Kidney epithelial cell (primary cell): ENCODE measurements around the gene CEMIP2. TPM values are rescaled to one million over a fixed set of nuclear protein-coding genes. Genes with fewer than 3 reads are reported as not detected.

Experiments used
- DNase-seq: peaks from one replicate; pipeline ENCODE4 v3.0.0-alpha.2; 2010; ENCODE audit warnings: low read depth
- H3K27me3 ChIP-seq: 2 replicates; pipeline ENCODE4 v1.6.0; 2011; ENCODE audit warnings: low read length; ENCODE audit not compliant: control insufficient read depth, insufficient read depth
- H3K36me3 ChIP-seq: 2 replicates; pipeline ENCODE4 v1.5.1; 2011; ENCODE audit warnings: low read length; ENCODE audit not compliant: control insufficient read depth, insufficient read depth
- H3K4me3 ChIP-seq: 2 replicates; pipeline ENCODE4 v1.5.1; 2011; ENCODE audit warnings: low read depth, mild to moderate bottlenecking, control low read depth, low read length
- total RNA-seq: library from RNA; depleted of rRNA; stranded (reverse); fragments of >200 nt; gene quantifications from 2 replicates; pipeline ENCODE4 v1.2.3, GENCODE V29; 2015
- TF ChIP-seq, protein P1 (sequence below): IDR thresholded peaks from 2 replicates; pipeline ENCODE4 v1.5.1; 2011; ENCODE audit warnings: mild to moderate bottlenecking, moderate library complexity, low read length, control low read depth, inconsistent platforms; ENCODE audit not compliant: insufficient read depth, poor library complexity, severe bottlenecking

CEMIP2 gene
- total RNA-seq, 1 donor from 2014 or later: 41.8 TPM

DNA sequence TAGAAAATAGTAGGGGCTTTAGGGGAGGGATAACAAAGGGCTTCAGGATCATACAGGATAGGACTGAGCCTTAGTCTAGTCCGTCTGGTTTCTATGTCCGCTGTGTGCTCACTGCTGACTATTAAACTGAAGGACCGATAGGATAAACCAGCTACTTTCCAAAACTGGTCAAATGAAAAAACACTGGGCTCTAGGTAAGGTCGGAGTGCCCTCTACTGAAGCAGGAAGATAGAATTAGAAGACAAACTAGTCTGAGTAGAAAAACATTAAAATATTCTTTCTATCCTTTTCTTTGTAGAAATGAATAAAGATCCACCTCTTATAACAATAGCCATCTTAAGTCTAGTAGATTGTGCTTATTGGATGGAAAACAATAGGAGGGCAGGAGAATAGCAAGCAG is 133.6 kb downstream of the CEMIP2 start:
- Histone ChIP-seq H3K27me3 (no peaks in the 10 kb centered on the region), H3K36me3 (no peaks in the 10 kb centered on the region), H3K4me3 (no peak overlapping the region)
- TF ChIP-seq, protein P1, sequence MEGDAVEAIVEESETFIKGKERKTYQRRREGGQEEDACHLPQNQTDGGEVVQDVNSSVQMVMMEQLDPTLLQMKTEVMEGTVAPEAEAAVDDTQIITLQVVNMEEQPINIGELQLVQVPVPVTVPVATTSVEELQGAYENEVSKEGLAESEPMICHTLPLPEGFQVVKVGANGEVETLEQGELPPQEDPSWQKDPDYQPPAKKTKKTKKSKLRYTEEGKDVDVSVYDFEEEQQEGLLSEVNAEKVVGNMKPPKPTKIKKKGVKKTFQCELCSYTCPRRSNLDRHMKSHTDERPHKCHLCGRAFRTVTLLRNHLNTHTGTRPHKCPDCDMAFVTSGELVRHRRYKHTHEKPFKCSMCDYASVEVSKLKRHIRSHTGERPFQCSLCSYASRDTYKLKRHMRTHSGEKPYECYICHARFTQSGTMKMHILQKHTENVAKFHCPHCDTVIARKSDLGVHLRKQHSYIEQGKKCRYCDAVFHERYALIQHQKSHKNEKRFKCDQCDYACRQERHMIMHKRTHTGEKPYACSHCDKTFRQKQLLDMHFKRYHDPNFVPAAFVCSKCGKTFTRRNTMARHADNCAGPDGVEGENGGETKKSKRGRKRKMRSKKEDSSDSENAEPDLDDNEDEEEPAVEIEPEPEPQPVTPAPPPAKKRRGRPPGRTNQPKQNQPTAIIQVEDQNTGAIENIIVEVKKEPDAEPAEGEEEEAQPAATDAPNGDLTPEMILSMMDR: peak; percentile 4
- no peak for DNase-seq

Other genes with a start within 250 kb of the CEMIP2 start
- gene ABHD17B, start 142.7 kb upstream of the CEMIP2 start, total RNA-seq: 19.4 and 19.6 TPM in 2 replicates
- gene C9orf85, start 143.1 kb upstream of the CEMIP2 start, total RNA-seq: 15.6 and 19.1 TPM in 2 replicates